ENCODE measurements around the gene BRD3. TPM values are rescaled to one million over a fixed set of nuclear protein-coding genes. Genes with fewer than 3 reads are reported as not detected.

The BRD3 gene
- total RNA-seq, 1 experiment from 2014 or later: 40.7 TPM

GRCh38 chr9:134007150-134007549, 60.7 kb downstream of the BRD3 start:
- Histone ChIP-seq H3K9me3 (ENCODE audit: control insufficient read depth in 1 of 2, insufficient read depth in 1 of 2, low read depth in 1 of 2, low read length in 2 of 2) (peaks cover 6 to 12% of the 10 kb centered on the region in 2 experiments; a peak in 2 of 4 replicates), H3K79me2 (ENCODE audit: insufficient read depth, low read length) (no peaks in the 10 kb centered on the region), H3K27ac (ENCODE audit: low read depth, low read length) (no peak overlapping the region), H3K4me1 (ENCODE audit: control insufficient read depth in 1 of 2, insufficient read depth in 2 of 2, low read length in 2 of 2) (no peaks in the 10 kb centered on the region), H2AFZ (ENCODE audit: low read depth, low read length, poor library complexity, severe bottlenecking) (no peak overlapping the region), H3K4me2 (ENCODE audit: low read length) (no peak overlapping the region), H4K20me1 (ENCODE audit: insufficient read depth) (no peaks in the 10 kb centered on the region), H3K4me3 (replicated peaks in 1 of 2; ENCODE audit: low read depth in 1 of 2, low read length in 2 of 2) (no peak overlapping the region), H3K9ac (ENCODE audit: low read length) (no peak overlapping the region), H3K9me2 (ENCODE audit: insufficient read depth) (no peaks in the 10 kb centered on the region), H3K27me3 (ENCODE audit: insufficient read depth, low read length) (no peaks in the 10 kb centered on the region), H3K36me3 (ENCODE audit: control insufficient read depth in 1 of 2, insufficient read depth in 2 of 2, low read length in 2 of 2) (no peaks in the 10 kb centered on the region)
- TF ChIP-seq YY1 (IDR thresholded peaks at IDR 0.05; ENCODE audit: extremely low read depth, insufficient replicate concordance, low read depth, low read length) (no peak), CEBPB (IDR thresholded peaks at IDR 0.05; ENCODE audit: low read depth) (no peak), EZH2phosphoT487 (IDR thresholded peaks at IDR 0.05; ENCODE audit: borderline replicate concordance) (no peak), ZFX (IDR thresholded peaks at IDR 0.05) (no peak), CTCF (IDR thresholded peaks at IDR 0.05 in 2 of 3, conservative IDR thresholded peaks at IDR 0.05 in 1 of 3; ENCODE audit: borderline replicate concordance in 1 of 3, insufficient read depth in 1 of 3, low read depth in 2 of 3, low read length in 2 of 3) (no peak), FOSL1 (IDR thresholded peaks at IDR 0.05; ENCODE audit: low read depth) (no peak), TCF7L2 (IDR thresholded peaks at IDR 0.05; ENCODE audit: borderline replicate concordance, extremely low read depth, insufficient read depth, insufficient read length) (no peak), ATF3 (IDR thresholded peaks at IDR 0.05) (no peak), JUND (IDR thresholded peaks at IDR 0.05) (no peak), POLR2A (IDR thresholded peaks at IDR 0.05; ENCODE audit: borderline replicate concordance, extremely low read depth, insufficient read depth, insufficient read length) (no peak)
- TF ChIP-seq, protein P1, sequence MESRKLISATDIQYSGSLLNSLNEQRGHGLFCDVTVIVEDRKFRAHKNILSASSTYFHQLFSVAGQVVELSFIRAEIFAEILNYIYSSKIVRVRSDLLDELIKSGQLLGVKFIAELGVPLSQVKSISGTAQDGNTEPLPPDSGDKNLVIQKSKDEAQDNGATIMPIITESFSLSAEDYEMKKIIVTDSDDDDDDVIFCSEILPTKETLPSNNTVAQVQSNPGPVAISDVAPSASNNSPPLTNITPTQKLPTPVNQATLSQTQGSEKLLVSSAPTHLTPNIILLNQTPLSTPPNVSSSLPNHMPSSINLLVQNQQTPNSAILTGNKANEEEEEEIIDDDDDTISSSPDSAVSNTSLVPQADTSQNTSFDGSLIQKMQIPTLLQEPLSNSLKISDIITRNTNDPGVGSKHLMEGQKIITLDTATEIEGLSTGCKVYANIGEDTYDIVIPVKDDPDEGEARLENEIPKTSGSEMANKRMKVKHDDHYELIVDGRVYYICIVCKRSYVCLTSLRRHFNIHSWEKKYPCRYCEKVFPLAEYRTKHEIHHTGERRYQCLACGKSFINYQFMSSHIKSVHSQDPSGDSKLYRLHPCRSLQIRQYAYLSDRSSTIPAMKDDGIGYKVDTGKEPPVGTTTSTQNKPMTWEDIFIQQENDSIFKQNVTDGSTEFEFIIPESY (IDR thresholded peaks at IDR 0.05; ENCODE audit: extremely low read depth, insufficient replicate concordance, low read length): no peak
- no peak for ATAC-seq
- BruUV-seq (replicated peaks): no TSS peak
- ChIA-PET POLR2A (no interaction called here), CTCF (interaction anchor here (1.0 kb wide), 1 partner anchor 10 kb away, joined by 3 read pairs; no protein-coding TSS in a partner anchor), RAD21 (ENCODE audit: low non-redundant PET in 1 of 2, low total read pairs in 2 of 2, uncharacterized antibody in 2 of 2, unreplicated experiment in 2 of 2) (no interaction called here)
- intact Hi-C loops (cut with micrococcal nuclease): no loop called here
- no peak for DNase-seq (ENCODE audit: low read depth, low spot score)

Measured in HCT116 (cell line).